Astrocyte (in vitro differentiated cells and primary cell): ENCODE results near the gene ARHGEF10L. TPM values are rescaled to one million over a fixed set of nuclear protein-coding genes. Genes with fewer than 3 reads are reported as not detected.

ENCODE experiments used
- DNase-seq: peaks from one replicate; pipeline ENCODE4 v3.0.0-alpha.2; 2010; ENCODE audit warnings: low read depth
- FAIRE-seq: peaks from 2 replicates; lab custom pipeline; 2011; peaks lifted over from hg19 to GRCh38; lab: Jason Lieb, UNC
- H2AFZ ChIP-seq: 2 replicates; pipeline ENCODE4 v1.6.0; 2012; ENCODE audit warnings: low read depth, low read length, inconsistent platforms
- H3K27ac ChIP-seq: 2 replicates; pipeline ENCODE4 v1.5.1; 2011; ENCODE audit warnings: low read depth, low read length, inconsistent platforms
- H3K27me3 ChIP-seq: 2 replicates; pipeline ENCODE4 v1.6.0; 2011; ENCODE audit warnings: low read length, inconsistent platforms; ENCODE audit not compliant: insufficient read depth
- H3K36me3 ChIP-seq: 2 replicates; pipeline ENCODE4 v1.5.1; 2011; ENCODE audit warnings: low read length, inconsistent platforms; ENCODE audit not compliant: insufficient read depth
- H3K4me1 ChIP-seq: 2 replicates; pipeline ENCODE4 v1.5.1; 2011; ENCODE audit warnings: low read length, inconsistent platforms; ENCODE audit not compliant: insufficient read depth
- H3K4me2 ChIP-seq: 2 replicates; pipeline ENCODE4 v1.6.0; 2012; ENCODE audit warnings: low read length, inconsistent platforms
- H3K4me3 ChIP-seq: 2 replicates; pipeline ENCODE4 v1.5.1; 2011; ENCODE audit warnings: low read depth, mild to moderate bottlenecking, low read length, inconsistent platforms; ENCODE audit not compliant: insufficient read depth
- H3K79me2 ChIP-seq: 2 replicates; pipeline ENCODE4 v1.6.0; 2012; ENCODE audit warnings: mild to moderate bottlenecking, low read length, inconsistent platforms; ENCODE audit not compliant: insufficient read depth
- H3K9ac ChIP-seq: 2 replicates; pipeline ENCODE4 v1.6.0; 2012; ENCODE audit warnings: mild to moderate bottlenecking, low read length, inconsistent platforms
- H3K9me3 ChIP-seq: 2 replicates; pipeline ENCODE4 v1.5.1; 2012; ENCODE audit warnings: low read depth, mild to moderate bottlenecking, low read length, inconsistent platforms; ENCODE audit not compliant: insufficient read depth
- H4K20me1 ChIP-seq: 2 replicates; pipeline ENCODE4 v1.6.0; 2012; ENCODE audit warnings: low read length, inconsistent platforms; ENCODE audit not compliant: insufficient read depth
- H3K27ac Mint-ChIP-seq: one replicate; pipeline ENCODE4 v1.8.0; 2021; ENCODE audit warnings: mild to moderate bottlenecking, mixed read lengths; ENCODE audit not compliant: unreplicated experiment
- H3K27me3 Mint-ChIP-seq: one replicate; pipeline ENCODE4 v1.8.0; 2021; ENCODE audit warnings: low read depth, mixed read lengths; ENCODE audit not compliant: unreplicated experiment
- H3K36me3 Mint-ChIP-seq: one replicate; pipeline ENCODE4 v1.8.0; 2021; ENCODE audit warnings: low read depth, mixed read lengths; ENCODE audit not compliant: unreplicated experiment
- H3K4me1 Mint-ChIP-seq: one replicate; pipeline ENCODE4 v1.8.0; 2021; ENCODE audit warnings: low read depth, mixed read lengths; ENCODE audit not compliant: unreplicated experiment
- H3K4me3 Mint-ChIP-seq: one replicate; pipeline ENCODE4 v1.8.0; 2021; ENCODE audit warnings: mild to moderate bottlenecking, moderate library complexity, mixed read lengths; ENCODE audit not compliant: unreplicated experiment
- H3K9me3 Mint-ChIP-seq: one replicate; pipeline ENCODE4 v1.8.0; 2021; ENCODE audit warnings: mild to moderate bottlenecking, mixed read lengths; ENCODE audit not compliant: unreplicated experiment
- EZH2 ChIP-seq: IDR thresholded peaks from 2 replicates; pipeline ENCODE4 v1.6.1; 2012; ENCODE audit warnings: mild to moderate bottlenecking, low read length, inconsistent platforms; ENCODE audit not compliant: insufficient read depth
- total RNA-seq: library from RNA; stranded (reverse); gene quantifications from 2 replicates; pipeline ENCODE4 v1.2.1, GENCODE V29; 2021
- TF ChIP-seq, protein P1 (sequence below): IDR thresholded peaks from 2 replicates; pipeline ENCODE4 v1.5.1; 2011; ENCODE audit warnings: low read depth, mild to moderate bottlenecking, inconsistent platforms, low read length, moderate library complexity; ENCODE audit not compliant: insufficient read depth

ARHGEF10L gene
- total RNA-seq, 1 donor from 2014 or later = 14.2 TPM

DNA sequence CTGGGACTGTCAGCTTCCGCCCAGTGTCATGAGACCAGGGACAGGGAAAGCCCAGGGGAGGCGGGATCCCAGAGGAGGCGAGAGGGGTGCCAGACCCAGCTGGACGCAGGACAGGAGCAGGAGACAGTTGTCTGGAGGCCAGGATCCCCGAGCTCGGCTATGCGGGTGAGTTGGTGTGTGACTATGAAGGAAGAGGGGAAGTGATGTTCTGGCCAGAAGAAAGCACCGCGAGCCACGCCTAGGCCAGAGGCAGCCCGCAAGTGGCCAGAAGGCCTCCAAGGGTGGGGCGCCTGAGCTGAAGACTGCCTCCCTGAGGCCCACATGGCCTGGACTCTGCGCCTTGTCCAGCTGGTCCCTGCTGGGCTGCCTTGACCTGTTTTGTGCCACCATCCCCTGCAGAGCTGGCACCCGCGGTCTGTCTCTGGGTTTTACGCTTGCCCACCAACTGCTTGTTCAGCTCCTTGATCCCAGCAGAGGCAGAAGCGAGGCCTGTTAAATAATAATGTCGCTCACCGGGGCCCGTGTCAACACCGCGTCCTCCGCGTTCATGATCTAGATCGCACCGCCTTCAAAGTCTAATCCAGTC lies 130.5 kb downstream of the ARHGEF10L start:
- no peak overlapping the region for H3K27ac ChIP-seq
- H3K9ac ChIP-seq = no peak overlapping the region
- no peak for DNase-seq
- Mint-ChIP-seq H3K27me3 (no peaks in the 10 kb centered on the region), H3K27ac (peak overlapping the region; percentile 5), H3K9me3 (no peaks in the 10 kb centered on the region), H3K4me3 (no peak overlapping the region), H3K4me1 (no peaks in the 10 kb centered on the region), H3K36me3 (peaks cover 13% of the 10 kb centered on the region)
- no peaks in the 10 kb centered on the region for H3K9me3 ChIP-seq
- no peak for FAIRE-seq
- no peaks in the 10 kb centered on the region for H3K4me1 ChIP-seq
- H4K20me1 ChIP-seq = peaks cover 38% of the 10 kb centered on the region
- no peak for TF ChIP-seq EZH2
- TF ChIP-seq, protein P1, sequence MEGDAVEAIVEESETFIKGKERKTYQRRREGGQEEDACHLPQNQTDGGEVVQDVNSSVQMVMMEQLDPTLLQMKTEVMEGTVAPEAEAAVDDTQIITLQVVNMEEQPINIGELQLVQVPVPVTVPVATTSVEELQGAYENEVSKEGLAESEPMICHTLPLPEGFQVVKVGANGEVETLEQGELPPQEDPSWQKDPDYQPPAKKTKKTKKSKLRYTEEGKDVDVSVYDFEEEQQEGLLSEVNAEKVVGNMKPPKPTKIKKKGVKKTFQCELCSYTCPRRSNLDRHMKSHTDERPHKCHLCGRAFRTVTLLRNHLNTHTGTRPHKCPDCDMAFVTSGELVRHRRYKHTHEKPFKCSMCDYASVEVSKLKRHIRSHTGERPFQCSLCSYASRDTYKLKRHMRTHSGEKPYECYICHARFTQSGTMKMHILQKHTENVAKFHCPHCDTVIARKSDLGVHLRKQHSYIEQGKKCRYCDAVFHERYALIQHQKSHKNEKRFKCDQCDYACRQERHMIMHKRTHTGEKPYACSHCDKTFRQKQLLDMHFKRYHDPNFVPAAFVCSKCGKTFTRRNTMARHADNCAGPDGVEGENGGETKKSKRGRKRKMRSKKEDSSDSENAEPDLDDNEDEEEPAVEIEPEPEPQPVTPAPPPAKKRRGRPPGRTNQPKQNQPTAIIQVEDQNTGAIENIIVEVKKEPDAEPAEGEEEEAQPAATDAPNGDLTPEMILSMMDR = no peak
- H3K27me3 ChIP-seq = no peaks in the 10 kb centered on the region
- H3K36me3 ChIP-seq = peaks cover 3% of the 10 kb centered on the region
- no peak overlapping the region for H3K4me2 ChIP-seq
- no peaks in the 10 kb centered on the region for H3K79me2 ChIP-seq
- H2AFZ ChIP-seq = no peak overlapping the region
- H3K4me3 ChIP-seq = no peak overlapping the region

DNA sequence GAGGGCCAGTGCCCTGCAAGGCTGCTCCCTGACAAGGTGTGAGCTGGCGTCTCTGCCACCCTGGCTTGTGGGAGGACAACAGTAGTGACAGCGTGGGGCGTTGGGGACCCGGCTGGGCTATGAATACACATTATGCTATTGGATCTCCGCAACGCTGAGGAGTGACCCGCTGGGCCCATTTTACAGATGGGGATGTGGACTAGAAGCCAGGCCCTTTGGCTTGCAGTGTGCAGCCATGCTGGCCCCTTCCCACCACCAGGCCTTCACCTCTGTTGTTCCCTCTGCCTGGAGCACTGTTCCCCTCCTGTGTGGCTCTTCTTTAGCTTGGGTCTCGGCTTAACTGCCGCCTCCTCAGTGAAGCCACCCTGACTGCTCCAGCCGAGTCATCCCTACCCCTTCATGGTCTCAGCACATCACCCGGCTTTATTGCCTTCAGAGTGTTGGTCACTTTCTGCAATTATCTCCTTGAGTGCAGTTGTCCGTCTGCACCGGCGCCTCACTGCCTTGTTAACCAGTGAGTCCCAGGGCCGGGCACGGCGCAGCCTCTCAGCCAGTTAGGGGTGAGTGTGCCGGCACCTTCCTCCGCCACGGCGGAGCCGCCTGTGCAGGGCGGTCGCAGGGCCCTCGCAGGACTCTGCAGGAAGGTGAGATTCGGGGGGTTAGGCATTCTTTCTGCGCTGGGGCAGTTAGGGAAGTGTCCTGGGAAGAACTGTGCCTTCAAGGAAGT lies 131.3 kb downstream of the ARHGEF10L start:
- Histone ChIP-seq H3K9me3 (peaks cover 1% of the 10 kb centered on the region), H3K27ac (no peak overlapping the region), H3K4me2 (no peak overlapping the region), H3K27me3 (no peaks in the 10 kb centered on the region), H2AFZ (no peak overlapping the region), H3K79me2 (no peaks in the 10 kb centered on the region), H3K4me3 (no peak overlapping the region), H4K20me1 (peaks cover 46% of the 10 kb centered on the region), H3K36me3 (peaks cover under 1% of the 10 kb centered on the region), H3K9ac (no peak overlapping the region), H3K4me1 (no peaks in the 10 kb centered on the region)
- DNase-seq (no peak), FAIRE-seq (no peak)
- no peak overlapping the region for H3K27ac Mint-ChIP-seq
- peaks cover 7% of the 10 kb centered on the region for H3K36me3 Mint-ChIP-seq
- TF ChIP-seq, protein P1 = no peak
- no peak for TF ChIP-seq EZH2
- H3K9me3 Mint-ChIP-seq = no peaks in the 10 kb centered on the region
- H3K4me1 Mint-ChIP-seq = no peaks in the 10 kb centered on the region
- H3K4me3 Mint-ChIP-seq = no peak overlapping the region
- H3K27me3 Mint-ChIP-seq = no peaks in the 10 kb centered on the region

DNA sequence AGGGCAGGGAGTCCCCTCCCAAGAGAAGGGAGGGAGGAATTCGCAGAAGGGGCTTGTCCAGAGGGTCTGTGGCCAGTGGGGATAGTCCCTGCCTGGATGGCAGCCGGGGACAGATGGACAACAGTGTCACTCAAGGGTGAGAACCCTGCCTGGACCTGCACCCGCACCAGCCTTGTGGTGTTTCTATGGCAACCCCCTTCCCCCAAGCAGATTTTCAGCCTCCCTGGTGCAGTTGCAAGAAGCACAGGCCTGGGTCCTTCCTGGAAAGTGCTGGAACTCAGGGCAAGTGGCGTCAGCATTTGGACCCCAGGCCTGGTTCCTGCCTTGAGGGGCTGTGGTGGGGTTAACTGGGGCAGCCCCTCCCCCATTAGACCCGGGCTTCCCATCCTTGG lies 131.8 kb downstream of the ARHGEF10L start:
- no peak overlapping the region for H3K4me3 ChIP-seq
- TF ChIP-seq, protein P1 = no peak
- TF ChIP-seq EZH2 = no peak
- H4K20me1 ChIP-seq = peaks cover 52% of the 10 kb centered on the region
- no peak overlapping the region for H3K9ac ChIP-seq
- DNase-seq (no peak), FAIRE-seq (no peak)
- H3K9me3 ChIP-seq = peaks cover 2% of the 10 kb centered on the region
- no peaks in the 10 kb centered on the region for H3K4me1 ChIP-seq
- H3K4me2 ChIP-seq = no peak overlapping the region
- H3K27ac ChIP-seq = no peak overlapping the region
- Mint-ChIP-seq H3K27ac (no peak overlapping the region), H3K4me1 (no peaks in the 10 kb centered on the region), H3K4me3 (no peak overlapping the region), H3K36me3 (peaks cover 6% of the 10 kb centered on the region), H3K27me3 (no peaks in the 10 kb centered on the region), H3K9me3 (no peaks in the 10 kb centered on the region)
- no peaks in the 10 kb centered on the region for H3K27me3 ChIP-seq
- no peaks in the 10 kb centered on the region for H3K79me2 ChIP-seq
- no peak overlapping the region for H2AFZ ChIP-seq
- no peaks in the 10 kb centered on the region for H3K36me3 ChIP-seq
